PC-9 (cell line): ENCODE measurements around the gene EPHB1. TPM values are rescaled to one million over a fixed set of nuclear protein-coding genes. Genes with fewer than 3 reads are reported as not detected.

Experiments used
- BruUV-seq: library from RNA; stranded (reverse); fragments of 400-500 nt; replicated peaks from 2 replicates; lab custom pipeline; 2021; lab: Mats Ljungman, UMichigan
- CTCF ChIA-PET: fragments of 300-600 bp; sonication (Branson Sonifier 250); formaldehyde crosslinking; loops from one replicate; lab custom pipeline; 2022; ENCODE audit warnings: antibody characterized with exemption; lab: Charles Lee
- POLR2A ChIA-PET: fragments of 300-600 bp; sonication (Branson Sonifier 250); formaldehyde crosslinking; loops from one replicate; lab custom pipeline; 2022; ENCODE audit warnings: antibody characterized with exemption; ENCODE audit not compliant: unreplicated experiment; lab: Charles Lee
- DNase-seq, 2 experiments: peaks; one replicate each; pipeline versions ENCODE4 v3.0.0 to v3.0.0-alpha.2; 2015 to 2022; ENCODE audit warnings: mixed read lengths in 1 of 2
- H2AFZ ChIP-seq: fragments of 200-600 bp; sonication (generic); 2 replicates; pipeline ENCODE4 v1.8.1; 2017; ENCODE audit warnings: antibody characterized with exemption
- H3F3A ChIP-seq: fragments of 200-600 bp; sonication (generic); 2 replicates; pipeline ENCODE4 v1.8.1; 2017; ENCODE audit warnings: antibody characterized with exemption, mild to moderate bottlenecking, low read depth; ENCODE audit not compliant: insufficient read depth
- H3K27ac ChIP-seq: fragments of 200-600 bp; sonication (generic); 2 replicates; pipeline ENCODE4 v1.6.1; 2016; ENCODE audit warnings: mixed run types
- H3K27me3 ChIP-seq: fragments of 200-600 bp; sonication (generic); 2 replicates; pipeline ENCODE4 v1.6.1; 2016; ENCODE audit warnings: low read depth, mixed run types; ENCODE audit not compliant: insufficient read depth
- H3K36me3 ChIP-seq: fragments of 200-600 bp; sonication (generic); 2 replicates; pipeline ENCODE4 v1.6.1; 2016; ENCODE audit warnings: low read depth, mixed run types
- H3K4me1 ChIP-seq: fragments of 200-600 bp; sonication (generic); replicated peaks from 2 replicates; pipeline ENCODE4 v1.6.1; 2016; ENCODE audit warnings: mixed run types; ENCODE audit not compliant: insufficient read depth
- H3K4me2 ChIP-seq: fragments of 200-600 bp; sonication (generic); 2 replicates; pipeline ENCODE4 v1.6.1; 2017; ENCODE audit warnings: mixed run types
- H3K4me3 ChIP-seq: fragments of 200-600 bp; sonication (generic); 2 replicates; pipeline ENCODE4 v1.6.1; 2016; ENCODE audit warnings: mixed run types
- H3K79me2 ChIP-seq: fragments of 200-600 bp; sonication (generic); 2 replicates; pipeline ENCODE4 v1.6.1; 2017; ENCODE audit warnings: low read depth, mixed run types
- H3K9me2 ChIP-seq: fragments of 200-600 bp; sonication (generic); 2 replicates; pipeline ENCODE4 v1.8.1; 2017; ENCODE audit warnings: mild to moderate bottlenecking; ENCODE audit not compliant: insufficient read depth
- H3K9me3 ChIP-seq: fragments of 200-600 bp; sonication (generic); 2 replicates; pipeline ENCODE4 v1.8.1; 2016; ENCODE audit warnings: low read depth; ENCODE audit not compliant: insufficient read depth
- H4K20me1 ChIP-seq: fragments of 200-600 bp; sonication (generic); 2 replicates; pipeline ENCODE4 v1.8.1; 2017; ENCODE audit not compliant: insufficient read depth
- EZH2 ChIP-seq: fragments of 200-600 bp; sonication (generic); IDR thresholded peaks from 2 replicates; pipeline ENCODE4 v1.8.0; 2017; ENCODE audit warnings: antibody characterized with exemption, low read depth
- intact Hi-C: fragments of 100-400 bp; cut with micrococcal nuclease; formaldehyde crosslinking; loops from one replicate; pipeline ENCODE4 v1.10.0; 2022; ENCODE audit not compliant: unreplicated experiment
- total RNA-seq: library from RNA; stranded (reverse); gene quantifications from 2 replicates; pipeline ENCODE4 v1.2.3, GENCODE V29; 2021
- TF ChIP-seq, protein P1 (sequence below): fragments of 200-600 bp; sonication (generic); conservative IDR thresholded peaks from 2 replicates; pipeline ENCODE4 v1.6.1; 2017; ENCODE audit warnings: mixed run types, antibody characterized with exemption, mild to moderate bottlenecking, moderate library complexity

Gene EPHB1
- total RNA-seq, 1 experiment from 2014 or later, result 0.15 TPM

DNA sequence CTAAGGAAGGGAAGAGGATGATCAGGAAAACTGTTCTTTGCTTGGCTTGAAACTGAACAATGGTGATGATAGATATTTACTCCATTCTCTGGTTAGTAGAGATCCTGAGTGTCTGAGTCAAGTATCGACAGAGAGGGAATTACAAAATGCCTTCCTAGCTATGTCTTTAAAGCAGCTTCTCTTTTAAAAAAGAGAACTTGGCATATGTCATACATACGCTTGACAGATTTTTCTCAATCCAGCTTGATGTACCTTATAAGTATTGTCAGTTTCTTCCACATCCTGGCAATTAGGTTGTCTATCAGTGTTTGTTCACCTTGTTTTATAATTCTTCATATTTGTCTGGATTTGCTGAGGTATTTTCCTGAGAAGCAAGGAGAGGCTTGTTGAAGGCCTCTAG is 5.0 kb upstream of the EPHB1 start:
- no TSS peak for BruUV-seq
- POLR2A ChIA-PET, result no interaction called here

DNA sequence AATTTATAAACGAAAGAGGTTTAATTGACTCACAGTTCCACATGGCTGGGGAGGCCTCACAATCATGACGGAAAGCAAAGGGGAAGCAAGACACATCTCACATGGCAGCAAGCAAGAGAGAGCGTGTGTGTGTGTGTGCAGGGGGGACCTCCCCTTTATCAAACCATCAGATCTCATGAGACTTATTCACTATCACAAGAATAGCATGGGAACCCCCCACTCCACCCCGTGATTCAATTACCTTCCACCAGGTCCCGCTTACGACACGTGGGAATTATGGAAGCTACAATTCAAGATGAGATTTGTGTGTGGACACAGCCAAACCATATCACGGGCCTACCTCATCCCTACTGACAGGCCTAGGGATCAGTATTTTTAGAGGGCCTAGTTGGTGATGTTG is 3.1 kb upstream of the EPHB1 start:
- no peaks in the 10 kb centered on the region for H3K36me3 ChIP-seq
- no peak overlapping the region for H3K4me3 ChIP-seq
- no peak overlapping the region for H3K4me2 ChIP-seq
- no peaks in the 10 kb centered on the region for H3F3A ChIP-seq
- H3K9me2 ChIP-seq, result no peaks in the 10 kb centered on the region
- TF ChIP-seq, protein P1, sequence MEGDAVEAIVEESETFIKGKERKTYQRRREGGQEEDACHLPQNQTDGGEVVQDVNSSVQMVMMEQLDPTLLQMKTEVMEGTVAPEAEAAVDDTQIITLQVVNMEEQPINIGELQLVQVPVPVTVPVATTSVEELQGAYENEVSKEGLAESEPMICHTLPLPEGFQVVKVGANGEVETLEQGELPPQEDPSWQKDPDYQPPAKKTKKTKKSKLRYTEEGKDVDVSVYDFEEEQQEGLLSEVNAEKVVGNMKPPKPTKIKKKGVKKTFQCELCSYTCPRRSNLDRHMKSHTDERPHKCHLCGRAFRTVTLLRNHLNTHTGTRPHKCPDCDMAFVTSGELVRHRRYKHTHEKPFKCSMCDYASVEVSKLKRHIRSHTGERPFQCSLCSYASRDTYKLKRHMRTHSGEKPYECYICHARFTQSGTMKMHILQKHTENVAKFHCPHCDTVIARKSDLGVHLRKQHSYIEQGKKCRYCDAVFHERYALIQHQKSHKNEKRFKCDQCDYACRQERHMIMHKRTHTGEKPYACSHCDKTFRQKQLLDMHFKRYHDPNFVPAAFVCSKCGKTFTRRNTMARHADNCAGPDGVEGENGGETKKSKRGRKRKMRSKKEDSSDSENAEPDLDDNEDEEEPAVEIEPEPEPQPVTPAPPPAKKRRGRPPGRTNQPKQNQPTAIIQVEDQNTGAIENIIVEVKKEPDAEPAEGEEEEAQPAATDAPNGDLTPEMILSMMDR, result no peak
- no peak for TF ChIP-seq EZH2
- ChIA-PET POLR2A (no interaction called here), CTCF (no interaction called here)
- intact Hi-C loops, result no loop called here
- H4K20me1 ChIP-seq, result no peaks in the 10 kb centered on the region
- no peaks in the 10 kb centered on the region for H3K9me3 ChIP-seq
- no peaks in the 10 kb centered on the region for H3K4me1 ChIP-seq
- no peak for DNase-seq
- H3K27ac ChIP-seq, result no peak overlapping the region
- no peak overlapping the region for H2AFZ ChIP-seq
- H3K27me3 ChIP-seq, result peaks cover 20% of the 10 kb centered on the region; the same call in 1 of the 2 replicates
- no TSS peak for BruUV-seq
- no peaks in the 10 kb centered on the region for H3K79me2 ChIP-seq

More for the DNA sequence above, 5.0 kb upstream of the EPHB1 start:
- Histone ChIP-seq H3K4me3 (no peak overlapping the region), H3K36me3 (no peaks in the 10 kb centered on the region), H3K27ac (no peak overlapping the region), H2AFZ (no peak overlapping the region), H4K20me1 (no peaks in the 10 kb centered on the region), H3K4me1 (no peaks in the 10 kb centered on the region), H3F3A (no peaks in the 10 kb centered on the region), H3K27me3 (peaks cover 20% of the 10 kb centered on the region; the same call in 1 of the 2 replicates), H3K4me2 (no peak overlapping the region), H3K9me2 (no peaks in the 10 kb centered on the region; the same call in 1 of the 2 replicates), H3K79me2 (no peaks in the 10 kb centered on the region), H3K9me3 (no peaks in the 10 kb centered on the region)
- CTCF ChIA-PET, result no interaction called here
- intact Hi-C loops, result no loop called here
- no peak for DNase-seq
- TF ChIP-seq, protein P1, result no peak

DNA sequence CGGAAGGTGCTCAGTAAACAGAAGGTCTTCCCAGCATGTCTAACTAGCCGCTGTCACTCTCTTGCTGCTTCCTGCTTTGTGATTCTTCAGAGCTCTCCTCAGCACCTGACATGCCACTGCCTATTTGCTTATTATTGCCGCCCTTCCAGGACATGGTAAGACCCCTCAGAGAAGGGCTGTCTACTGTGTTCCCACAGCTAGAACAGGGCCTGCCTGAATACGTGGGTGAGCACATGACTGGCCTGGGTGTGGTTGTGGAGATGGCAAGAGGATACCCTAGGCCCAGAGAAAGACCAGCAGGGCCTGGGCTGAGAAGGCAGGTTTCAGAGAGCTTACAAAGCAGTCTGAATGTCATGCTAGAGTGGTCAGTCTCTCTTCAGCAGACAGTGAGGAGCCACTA is 2.4 kb upstream of the EPHB1 start:
- TF ChIP-seq, protein P1, result no peak
- TF ChIP-seq EZH2, result no peak
- Histone ChIP-seq H3K79me2 (no peaks in the 10 kb centered on the region), H2AFZ (no peak overlapping the region), H3K9me3 (no peaks in the 10 kb centered on the region), H3K4me1 (no peaks in the 10 kb centered on the region), H3K4me2 (no peak overlapping the region), H4K20me1 (no peaks in the 10 kb centered on the region), H3K27me3 (peaks cover 21% of the 10 kb centered on the region), H3K27ac (no peak overlapping the region), H3K36me3 (no peaks in the 10 kb centered on the region), H3K4me3 (no peak overlapping the region), H3F3A (no peaks in the 10 kb centered on the region), H3K9me2 (no peaks in the 10 kb centered on the region)
- ChIA-PET POLR2A (no interaction called here), CTCF (no interaction called here)
- intact Hi-C loops, result no loop called here
- BruUV-seq, result no TSS peak
- DNase-seq, result no peak
